Neural cell (in vitro differentiated cells): Measurements from ENCODE around the gene MCM9.

Experiments
- CTCF ChIP-seq: fragments of 450-650 bp; IDR thresholded peaks from 2 replicates; pipeline ENCODE4 v1.5.1; 2014; ENCODE audit warnings: antibody characterized with exemption, mild to moderate bottlenecking, moderate library complexity; ENCODE audit not compliant: poor library complexity, severe bottlenecking
- EP300 ChIP-seq: fragments of 450-650 bp; conservative IDR thresholded peaks from 2 replicates; pipeline ENCODE4 v1.6.1; 2014; ENCODE audit warnings: antibody characterized with exemption, mild to moderate bottlenecking, moderate library complexity; ENCODE audit not compliant: poor library complexity, severe bottlenecking
- EZH2 ChIP-seq: fragments of 200-600, 300-800 bp; shearing (Covaris generic), sonication (generic); IDR thresholded peaks from 2 replicates; pipeline ENCODE4 v1.6.1; 2014; ENCODE audit warnings: antibody characterized with exemption, low read length, borderline replicate concordance, mild to moderate bottlenecking; ENCODE audit not compliant: insufficient read depth, poor library complexity, severe bottlenecking
- POLR2AphosphoS5 ChIP-seq: IDR thresholded peaks from 2 replicates; pipeline ENCODE4 v1.6.1; 2012
- RAD21 ChIP-seq: fragments of 450-650 bp; conservative IDR thresholded peaks from 2 replicates; pipeline ENCODE4 v1.6.1; 2014; ENCODE audit warnings: antibody characterized with exemption, mild to moderate bottlenecking, moderate library complexity
- SMC3 ChIP-seq: fragments of 450-650 bp; conservative IDR thresholded peaks from 2 replicates; pipeline ENCODE4 v1.6.1; 2014; ENCODE audit warnings: antibody characterized with exemption, mild to moderate bottlenecking, moderate library complexity; ENCODE audit not compliant: poor library complexity
- TAF1 ChIP-seq: IDR thresholded peaks from 2 replicates; pipeline ENCODE4 v1.6.1; 2012; ENCODE audit warnings: low read depth
- TF ChIP-seq, protein P1 (sequence below): IDR thresholded peaks from 2 replicates; pipeline ENCODE4 v1.6.1; 2012; ENCODE audit warnings: borderline replicate concordance

- TF ChIP-seq, protein P1, sequence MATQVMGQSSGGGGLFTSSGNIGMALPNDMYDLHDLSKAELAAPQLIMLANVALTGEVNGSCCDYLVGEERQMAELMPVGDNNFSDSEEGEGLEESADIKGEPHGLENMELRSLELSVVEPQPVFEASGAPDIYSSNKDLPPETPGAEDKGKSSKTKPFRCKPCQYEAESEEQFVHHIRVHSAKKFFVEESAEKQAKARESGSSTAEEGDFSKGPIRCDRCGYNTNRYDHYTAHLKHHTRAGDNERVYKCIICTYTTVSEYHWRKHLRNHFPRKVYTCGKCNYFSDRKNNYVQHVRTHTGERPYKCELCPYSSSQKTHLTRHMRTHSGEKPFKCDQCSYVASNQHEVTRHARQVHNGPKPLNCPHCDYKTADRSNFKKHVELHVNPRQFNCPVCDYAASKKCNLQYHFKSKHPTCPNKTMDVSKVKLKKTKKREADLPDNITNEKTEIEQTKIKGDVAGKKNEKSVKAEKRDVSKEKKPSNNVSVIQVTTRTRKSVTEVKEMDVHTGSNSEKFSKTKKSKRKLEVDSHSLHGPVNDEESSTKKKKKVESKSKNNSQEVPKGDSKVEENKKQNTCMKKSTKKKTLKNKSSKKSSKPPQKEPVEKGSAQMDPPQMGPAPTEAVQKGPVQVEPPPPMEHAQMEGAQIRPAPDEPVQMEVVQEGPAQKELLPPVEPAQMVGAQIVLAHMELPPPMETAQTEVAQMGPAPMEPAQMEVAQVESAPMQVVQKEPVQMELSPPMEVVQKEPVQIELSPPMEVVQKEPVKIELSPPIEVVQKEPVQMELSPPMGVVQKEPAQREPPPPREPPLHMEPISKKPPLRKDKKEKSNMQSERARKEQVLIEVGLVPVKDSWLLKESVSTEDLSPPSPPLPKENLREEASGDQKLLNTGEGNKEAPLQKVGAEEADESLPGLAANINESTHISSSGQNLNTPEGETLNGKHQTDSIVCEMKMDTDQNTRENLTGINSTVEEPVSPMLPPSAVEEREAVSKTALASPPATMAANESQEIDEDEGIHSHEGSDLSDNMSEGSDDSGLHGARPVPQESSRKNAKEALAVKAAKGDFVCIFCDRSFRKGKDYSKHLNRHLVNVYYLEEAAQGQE, result no peak
- TF ChIP-seq CTCF, result no peak
- TF ChIP-seq EP300, result no peak
- TF ChIP-seq POLR2AphosphoS5, result no peak
- no peak for TF ChIP-seq SMC3
- no peak for TF ChIP-seq EZH2
- no peak for TF ChIP-seq RAD21
- TF ChIP-seq TAF1, result no peak
Measured at GRCh38 chr6:118774581-118774980, 160.4 kb downstream of the MCM9 start.
